SHP77 treated with DMSO at 0.1 percent for 48 hours (cell line): ENCODE measurements around the gene KPNA6.
A peak's percentile ranks its signal among the peaks of the same experiment; 100 is the strongest.

Source experiments
- DNase-seq: peaks from one replicate; lab custom pipeline; 2025; lab: John Stamatoyannopoulos, UW

KPNA6 gene

DNA sequence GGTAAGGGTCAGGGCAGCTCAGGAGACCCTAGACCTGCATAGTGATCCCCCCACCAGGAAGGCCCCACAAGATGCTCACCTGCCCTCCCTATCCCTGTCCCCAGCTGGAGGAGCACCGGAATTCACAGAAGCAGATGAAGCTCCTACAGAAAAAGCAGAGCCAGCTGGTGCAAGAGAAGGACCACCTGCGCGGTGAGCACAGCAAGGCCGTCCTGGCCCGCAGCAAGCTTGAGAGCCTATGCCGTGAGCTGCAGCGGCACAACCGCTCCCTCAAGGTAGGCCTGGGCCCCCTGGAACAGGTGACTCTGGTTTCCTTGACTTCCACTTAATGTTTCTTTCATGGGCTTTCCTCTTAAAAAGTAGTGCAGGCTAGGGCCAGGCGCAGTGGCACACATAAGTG, 80.0 kb downstream of the KPNA6 start:
- no peak for DNase-seq

DNA sequence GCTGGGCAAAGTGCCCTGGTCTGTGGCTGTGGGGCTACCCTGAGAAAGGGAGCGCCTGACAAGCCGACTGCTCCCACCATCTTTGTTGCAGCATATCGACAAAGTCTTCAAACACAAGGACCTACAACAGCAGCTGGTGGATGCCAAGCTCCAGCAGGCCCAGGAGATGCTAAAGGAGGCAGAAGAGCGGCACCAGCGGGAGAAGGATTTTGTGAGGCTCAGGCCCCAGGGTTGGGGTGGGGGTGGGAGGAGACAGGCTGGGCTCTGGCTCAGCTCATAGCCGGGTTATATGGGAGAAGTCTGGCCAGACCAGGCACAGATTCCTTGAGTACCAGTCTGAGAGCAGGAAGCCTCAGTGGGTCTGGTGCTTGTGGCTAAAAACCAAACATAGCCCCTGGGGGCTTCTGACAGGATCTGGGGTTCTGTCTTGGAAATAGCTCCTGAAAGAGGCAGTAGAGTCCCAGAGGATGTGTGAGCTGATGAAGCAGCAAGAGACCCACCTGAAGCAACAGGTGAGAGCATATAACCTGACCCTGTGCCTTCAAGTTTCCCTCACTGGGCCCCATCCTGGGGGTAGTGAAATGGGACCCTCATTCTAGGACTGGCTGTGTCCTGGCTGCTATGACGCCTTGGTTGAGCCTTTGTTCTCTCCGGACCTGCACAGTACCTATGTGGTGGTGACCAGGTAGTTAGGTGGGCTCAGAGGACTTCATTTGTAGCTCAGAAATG, 84.5 kb downstream of the KPNA6 start:
- no peak for DNase-seq

DNA sequence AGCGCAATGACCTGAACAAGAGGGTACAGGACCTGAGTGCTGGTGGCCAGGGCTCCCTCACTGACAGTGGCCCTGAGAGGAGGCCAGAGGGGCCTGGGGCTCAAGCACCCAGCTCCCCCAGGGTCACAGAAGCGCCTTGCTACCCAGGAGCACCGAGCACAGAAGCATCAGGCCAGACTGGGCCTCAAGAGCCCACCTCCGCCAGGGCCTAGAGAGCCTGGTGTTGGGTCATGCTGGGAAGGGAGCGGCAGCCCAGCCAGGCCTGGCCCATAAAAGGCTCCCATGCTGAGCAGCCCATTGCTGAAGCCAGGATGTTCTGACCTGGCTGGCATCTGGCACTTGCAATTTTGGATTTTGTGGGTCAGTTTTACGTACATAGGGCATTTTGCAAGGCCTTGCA, 87.1 kb downstream of the KPNA6 start:
- no peak for DNase-seq

DNA sequence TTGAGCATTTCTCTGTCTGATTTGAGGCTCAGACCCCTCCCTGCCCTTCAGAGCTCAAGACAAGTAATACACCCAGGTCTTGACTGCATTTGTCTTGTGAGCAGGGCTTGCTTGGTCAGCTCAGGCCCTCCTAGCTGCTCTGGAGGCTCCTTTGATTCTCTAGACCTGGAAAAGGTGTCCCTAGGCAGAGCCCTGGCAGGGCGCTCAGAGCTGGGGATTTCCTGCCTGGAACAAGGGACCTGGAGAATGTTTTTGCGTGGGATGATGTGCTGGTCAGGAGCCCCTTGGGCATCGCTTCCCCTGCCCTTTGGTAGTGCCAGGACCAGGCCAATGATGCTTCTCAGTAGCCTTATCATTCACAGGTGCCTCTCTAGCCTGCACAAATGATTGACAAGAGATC, 87.7 kb downstream of the KPNA6 start:
- no peak for DNase-seq

DNA sequence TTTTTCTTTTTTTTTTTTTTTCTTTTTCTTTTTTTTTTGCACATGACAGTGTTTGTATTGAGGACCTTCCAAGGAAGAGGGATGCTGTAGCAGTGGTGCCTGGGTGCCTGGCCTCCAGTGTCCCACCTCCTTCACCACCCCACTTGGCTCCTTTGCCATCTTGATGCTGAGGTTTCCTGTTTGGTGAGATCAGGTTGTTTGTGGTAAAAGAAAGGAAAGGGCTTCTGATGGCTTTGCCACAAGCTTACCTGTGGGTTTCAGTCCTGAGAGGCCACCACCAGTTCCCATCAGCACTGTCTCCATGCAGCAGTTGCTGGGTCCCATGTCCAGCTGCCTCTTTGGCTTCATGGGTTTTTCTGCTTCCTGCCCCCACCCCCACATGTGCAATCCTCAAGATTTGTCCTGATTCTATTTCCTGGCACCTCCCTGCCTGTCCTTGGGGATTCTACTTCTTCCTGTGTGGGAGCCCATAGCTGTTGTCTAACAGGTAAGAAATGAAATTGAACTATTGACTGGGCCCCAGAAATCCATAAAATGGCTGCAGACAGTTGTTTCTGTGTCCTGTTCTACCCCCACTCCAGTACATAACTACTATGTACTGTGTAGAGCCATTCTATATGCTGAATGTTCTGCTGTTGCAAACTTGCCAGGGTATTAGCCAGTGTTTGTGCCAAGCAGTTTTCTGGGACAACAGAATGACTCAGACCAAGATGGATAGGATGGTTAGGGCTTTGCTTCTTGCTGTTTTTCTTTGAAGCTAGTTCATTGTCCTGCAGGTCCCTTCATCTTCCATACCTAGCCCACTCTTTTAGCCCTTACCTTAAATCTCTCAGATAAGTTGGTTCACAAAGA, 88.3 kb downstream of the KPNA6 start:
- no peak for DNase-seq

DNA sequence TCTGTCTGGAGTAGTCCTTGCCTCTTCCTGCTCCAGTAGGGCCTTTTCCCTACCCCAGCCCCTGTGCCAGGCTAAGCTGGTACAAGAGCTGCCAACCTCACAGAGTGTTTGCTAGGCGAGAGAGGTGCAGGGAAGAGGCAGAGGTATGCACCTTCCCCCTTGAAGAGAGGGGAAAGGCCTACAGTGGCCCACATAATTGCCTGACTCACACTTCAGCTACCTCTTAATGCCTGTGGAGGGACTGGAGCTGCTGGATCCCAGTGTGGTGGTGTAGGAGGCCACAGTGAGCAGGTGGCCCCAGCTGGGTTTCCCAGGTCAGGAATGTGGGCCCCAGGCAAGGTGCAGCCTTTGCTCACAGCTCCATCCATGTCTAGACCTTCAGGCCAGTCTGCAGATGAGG, 89.2 kb downstream of the KPNA6 start:
- DNase-seq: no peak

DNA sequence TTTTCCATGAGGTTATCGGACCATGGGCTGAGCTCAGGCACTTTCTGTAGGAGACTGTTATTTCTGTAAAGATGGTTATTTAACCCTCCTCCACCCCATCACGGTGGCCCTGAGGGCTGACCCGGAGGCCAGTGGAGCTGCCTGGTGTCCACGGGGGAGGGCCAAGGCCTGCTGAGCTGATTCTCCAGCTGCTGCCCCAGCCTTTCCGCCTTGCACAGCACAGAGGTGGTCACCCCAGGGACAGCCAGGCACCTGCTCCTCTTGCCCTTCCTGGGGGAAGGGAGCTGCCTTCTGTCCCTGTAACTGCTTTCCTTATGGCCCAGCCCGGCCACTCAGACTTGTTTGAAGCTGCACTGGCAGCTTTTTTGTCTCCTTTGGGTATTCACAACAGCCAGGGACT, 90.0 kb downstream of the KPNA6 start:
- DNase-seq: no peak

DNA sequence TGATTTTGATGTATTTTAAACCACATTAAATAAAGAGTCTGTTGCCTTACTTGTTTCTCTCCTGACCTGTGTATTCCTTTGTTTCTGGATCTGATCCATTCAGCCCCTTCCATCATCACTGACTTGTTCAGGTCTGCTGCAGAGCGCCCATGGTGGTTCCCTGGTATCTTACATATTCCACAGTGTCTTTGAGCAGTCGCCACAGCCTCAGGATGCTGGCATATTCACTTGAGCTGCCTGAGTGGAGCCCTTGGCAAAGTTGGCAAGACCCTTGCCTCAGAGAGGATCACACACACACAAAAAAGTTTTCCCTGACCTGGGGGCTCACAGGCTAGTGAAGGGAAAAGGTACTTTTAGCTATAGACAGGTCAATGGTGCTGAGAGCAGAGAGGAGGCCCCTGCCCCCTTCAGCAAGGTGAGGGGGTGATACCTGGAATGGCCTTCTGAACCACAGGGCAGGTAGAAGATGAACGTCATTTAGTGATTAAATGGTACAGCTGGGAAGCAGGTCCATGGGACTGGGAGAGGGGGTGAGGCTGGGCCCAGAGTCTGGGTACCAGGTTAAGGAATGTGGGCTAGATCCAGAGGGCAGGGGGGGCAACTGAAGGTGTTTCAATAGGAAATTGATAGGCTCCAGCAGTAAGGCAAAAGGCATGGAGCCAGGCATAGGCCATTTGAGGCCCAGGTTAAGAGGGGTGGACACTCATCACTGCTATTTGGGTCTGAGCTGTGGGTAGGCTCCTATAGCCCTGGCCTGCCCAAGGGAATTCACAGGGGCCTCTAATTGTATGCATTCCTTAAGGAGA, 90.6 kb downstream of the KPNA6 start:
- DNase-seq: no peak

DNA sequence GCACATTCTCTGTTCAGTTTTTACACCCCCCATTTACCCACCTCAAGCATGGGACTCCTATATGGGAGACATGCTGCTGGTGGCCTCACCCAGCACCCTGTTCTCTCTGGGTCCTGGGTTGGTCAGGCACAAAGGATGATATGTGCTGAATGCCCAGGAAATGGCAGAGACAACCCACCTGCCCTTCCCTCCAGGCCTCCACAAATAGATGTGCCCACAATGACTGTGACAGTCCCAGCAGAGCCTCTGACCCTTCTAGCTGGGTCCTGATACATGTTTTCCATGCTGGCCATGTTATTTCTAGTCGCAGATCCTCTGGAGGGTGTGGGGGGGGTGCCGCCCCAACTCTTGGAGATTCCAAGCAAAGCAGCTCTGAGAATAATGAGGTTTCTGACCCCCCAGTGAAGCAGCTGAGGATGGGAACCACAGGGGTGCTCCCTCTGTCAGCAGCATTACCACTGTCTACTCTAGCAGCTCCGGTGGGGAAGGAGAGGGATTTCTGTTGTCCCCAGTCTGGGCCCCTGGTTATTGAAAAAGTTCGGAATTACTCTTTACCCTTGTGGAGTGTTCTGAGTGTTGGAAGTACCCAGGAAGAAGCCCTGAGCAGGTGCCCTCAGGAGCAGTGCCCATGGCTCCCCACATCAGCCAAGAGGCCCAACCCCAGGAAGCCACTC, 91.3 kb downstream of the KPNA6 start:
- no peak for DNase-seq

DNA sequence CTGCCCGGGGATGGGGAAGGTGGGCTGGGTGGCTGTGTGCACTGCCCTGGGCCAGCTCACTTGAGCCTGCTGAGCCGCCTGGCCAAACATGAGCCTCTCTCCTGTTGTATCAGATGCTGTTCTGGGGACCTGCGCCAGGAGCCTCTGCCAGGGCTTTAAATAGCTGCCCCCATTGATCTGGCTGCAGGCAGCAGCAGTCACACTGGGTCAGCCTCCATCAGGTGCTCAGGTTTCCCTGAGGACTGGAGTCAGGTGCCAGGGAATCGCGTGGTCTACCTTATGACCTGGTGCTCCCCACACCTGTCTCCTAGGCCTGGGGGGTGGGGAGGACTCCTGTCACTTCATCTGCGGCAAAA, 91.8 kb downstream of the KPNA6 start:
- DNase-seq: no peak

DNA sequence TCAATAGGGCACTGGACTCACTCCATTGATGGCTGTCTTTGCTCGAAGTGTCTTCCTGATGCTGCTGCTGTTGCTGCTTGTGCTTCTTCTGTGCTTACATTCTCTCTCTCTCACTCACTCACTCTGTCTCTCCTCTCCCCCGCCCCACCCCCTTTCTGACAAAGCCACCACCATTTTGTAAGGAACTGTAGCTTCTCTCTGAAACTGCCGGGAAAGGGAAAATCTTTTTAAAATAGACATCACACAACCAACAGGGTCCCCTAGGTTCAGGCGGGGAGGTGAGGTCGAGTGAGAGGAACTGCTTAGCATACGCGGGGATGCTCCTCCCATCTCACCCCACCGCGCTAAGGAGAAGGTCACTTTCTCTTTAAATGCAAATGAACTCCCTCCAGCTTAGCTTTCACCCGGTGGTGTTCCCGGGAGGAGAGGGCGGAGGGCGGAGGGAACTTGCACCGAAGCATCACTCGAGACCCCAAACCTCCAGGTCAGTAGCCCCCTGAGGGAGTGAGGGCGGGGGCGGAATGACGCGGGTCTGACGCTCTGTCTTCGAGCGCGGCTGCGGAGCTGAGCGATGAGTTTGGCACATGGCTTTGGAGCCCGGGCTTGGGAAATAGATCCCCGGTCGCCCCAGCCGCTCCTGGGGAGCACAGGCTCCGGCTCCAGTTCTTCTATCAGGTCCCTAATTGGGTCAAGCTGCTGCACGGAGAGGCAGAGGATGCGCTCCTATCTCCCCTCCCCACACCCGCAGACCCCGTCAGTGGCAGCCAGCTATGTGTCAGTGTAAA, 92.6 kb downstream of the KPNA6 start, which contains the start of gene CCDC28B:
TSS of gene CCDC28B (plus strand) at position 370 of the 785 bp plus-strand sequence. CDS start 1,341 bp downstream, outside the sequence.
- peak; percentile 36 for DNase-seq

DNA sequence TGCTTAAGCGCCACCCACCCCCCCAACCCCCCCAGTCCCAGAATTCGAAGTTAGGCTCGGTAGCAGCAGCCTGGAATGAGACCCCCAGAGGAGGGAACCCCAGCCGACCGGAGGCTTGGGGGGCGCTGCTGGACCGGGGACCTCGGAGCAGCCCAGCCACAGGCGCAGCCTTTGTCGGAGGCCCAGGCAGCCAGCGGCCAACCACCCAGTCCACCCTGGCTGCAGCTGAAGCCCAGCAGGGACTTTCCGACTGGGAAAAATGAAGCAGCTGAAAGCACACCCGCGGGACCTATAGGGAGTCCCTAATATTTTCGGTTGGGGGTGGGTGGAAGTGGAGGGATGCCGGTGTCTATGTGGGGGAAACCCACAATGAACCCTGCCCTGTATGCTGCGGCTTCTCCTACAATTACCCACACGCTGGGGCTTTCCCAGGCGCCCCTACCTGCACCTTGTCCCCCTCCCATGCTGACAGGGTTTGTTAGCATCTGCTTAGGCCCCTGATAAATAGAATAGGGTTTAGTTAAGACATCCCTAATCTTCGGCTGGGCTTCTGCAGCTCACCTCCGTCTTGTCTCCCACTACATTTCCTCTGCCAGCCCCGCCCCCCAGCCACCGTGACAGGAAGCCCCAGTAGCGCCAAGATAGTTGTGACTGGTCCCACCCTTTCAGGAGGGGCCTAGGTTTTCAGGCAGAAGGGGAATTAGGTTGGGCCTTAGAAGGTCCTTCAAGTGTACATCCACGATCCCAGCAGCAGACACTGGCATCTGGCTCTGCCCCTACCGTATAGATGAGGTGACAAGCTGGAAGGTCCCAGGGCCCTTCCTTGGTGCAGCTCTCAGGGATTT, 93.4 kb downstream of the KPNA6 start:
- DNase-seq: no peak

DNA sequence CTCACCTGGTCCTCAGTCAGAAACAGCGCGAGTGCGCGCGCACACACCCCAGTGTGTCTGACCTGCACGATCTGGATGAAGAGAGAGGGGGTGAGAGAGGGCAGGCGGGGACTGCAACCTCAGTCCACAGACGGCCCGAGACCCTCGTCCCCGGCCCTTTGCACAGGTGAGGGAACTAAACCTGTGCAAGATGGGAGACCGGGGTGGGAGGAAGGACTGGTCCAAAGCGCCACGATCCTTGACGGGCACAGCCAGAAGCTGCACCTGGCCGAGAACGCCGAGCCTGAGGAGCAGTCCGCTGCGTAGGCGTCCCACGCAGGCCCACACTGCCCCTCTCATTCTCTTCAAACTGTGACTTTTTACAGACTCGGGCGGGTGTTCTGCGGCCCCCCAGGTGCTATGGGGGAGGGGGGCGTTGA, 97.1 kb downstream of the KPNA6 start:
- no peak for DNase-seq

DNA sequence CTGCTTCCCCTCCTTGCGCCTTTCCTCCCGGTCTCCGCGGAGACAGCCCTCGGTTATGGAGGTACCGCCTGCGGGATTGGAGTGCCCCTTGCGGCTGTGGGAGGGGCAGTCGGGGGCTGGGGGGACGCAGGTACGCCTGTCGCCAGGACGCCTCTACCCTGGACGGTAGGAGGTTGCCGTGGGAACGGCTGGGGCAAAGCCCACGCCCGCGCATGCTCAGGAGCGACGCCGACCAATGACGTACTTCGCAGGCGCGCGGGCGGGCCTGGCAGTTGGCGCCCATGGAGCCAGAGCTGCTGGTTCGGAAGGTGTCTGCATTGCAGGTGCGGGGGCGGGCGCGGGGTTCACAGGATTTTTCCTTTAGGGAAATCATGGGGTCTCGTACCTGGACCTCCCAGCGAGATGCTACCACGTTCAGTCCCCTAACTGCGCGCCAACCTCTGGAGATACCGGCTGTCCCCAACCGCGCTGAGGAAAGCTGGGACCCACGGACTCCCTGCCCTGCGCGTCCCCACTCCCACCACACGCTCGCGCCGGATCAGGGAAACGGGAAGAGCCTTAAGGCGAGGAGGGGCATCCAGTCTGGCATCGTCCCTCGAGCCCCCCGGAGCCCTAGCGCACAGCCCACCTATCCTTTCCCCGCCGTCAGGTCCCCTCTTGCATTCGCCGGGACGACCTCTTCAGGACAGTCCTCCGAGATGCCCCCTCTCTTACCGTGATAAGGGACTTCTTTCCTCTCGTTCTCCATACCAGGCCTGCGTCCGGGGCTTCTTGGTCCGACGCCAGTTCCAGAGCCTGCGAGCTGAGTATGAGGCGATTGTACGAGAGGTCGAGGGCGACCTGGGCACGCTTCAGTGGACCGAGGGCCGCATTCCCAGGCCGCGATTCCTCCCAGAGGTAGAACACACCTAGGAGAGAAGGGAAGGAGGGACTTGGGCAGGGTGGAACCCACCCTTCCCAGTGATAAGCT, 97.8 kb downstream of the KPNA6 start, which contains the start of gene IQCC:
TSS of gene IQCC (plus strand) at position 271 of the 970 bp plus-strand sequence. CDS start at position 282, 11 bp downstream.
- DNase-seq: peak; percentile 86

DNA sequence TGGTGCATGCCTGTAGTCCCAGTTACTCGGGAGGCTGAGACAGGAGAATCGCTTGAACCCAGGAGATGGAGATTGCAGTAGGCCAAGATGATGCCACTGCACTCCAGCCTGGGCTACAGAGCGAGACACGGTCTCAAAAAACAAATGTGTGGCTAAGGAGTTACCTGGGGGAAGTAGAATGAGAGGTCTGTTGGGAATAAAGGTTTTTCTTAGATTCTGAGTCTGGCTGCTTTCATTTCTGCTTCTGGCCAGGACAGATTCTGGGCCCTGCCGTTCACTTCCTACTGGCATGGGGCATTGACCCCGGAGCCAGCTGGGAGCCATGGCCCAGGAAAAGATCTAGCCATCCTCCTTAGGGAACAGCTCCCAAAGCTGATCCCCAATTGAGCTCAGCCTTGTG, 100.6 kb downstream of the KPNA6 start:
- no peak for DNase-seq

DNA sequence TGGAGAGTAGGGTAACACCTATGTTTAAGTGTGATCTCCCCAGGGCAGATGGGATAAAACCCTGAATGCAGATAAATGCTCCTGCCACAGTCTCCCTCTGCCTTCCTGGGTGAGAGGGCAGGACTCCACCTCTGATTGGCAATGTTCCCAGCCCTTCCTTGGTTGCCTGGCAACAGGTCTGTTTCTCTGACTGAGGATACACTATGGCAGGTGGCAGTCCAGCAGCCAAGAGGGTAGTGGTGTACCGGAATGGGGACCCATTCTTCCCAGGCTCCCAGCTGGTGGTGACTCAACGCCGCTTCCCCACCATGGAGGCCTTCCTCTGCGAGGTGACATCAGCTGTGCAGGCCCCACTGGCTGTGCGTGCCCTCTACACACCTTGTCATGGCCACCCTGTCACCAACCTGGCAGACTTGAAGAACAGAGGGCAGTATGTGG, 101.1 kb downstream of the KPNA6 start, which contains the start of gene DCDC2B:
TSS of gene DCDC2B (plus strand) at position 199 of the 438 bp plus-strand sequence. CDS start at position 204, 5 bp downstream.
- peak; percentile 93 for DNase-seq

DNA sequence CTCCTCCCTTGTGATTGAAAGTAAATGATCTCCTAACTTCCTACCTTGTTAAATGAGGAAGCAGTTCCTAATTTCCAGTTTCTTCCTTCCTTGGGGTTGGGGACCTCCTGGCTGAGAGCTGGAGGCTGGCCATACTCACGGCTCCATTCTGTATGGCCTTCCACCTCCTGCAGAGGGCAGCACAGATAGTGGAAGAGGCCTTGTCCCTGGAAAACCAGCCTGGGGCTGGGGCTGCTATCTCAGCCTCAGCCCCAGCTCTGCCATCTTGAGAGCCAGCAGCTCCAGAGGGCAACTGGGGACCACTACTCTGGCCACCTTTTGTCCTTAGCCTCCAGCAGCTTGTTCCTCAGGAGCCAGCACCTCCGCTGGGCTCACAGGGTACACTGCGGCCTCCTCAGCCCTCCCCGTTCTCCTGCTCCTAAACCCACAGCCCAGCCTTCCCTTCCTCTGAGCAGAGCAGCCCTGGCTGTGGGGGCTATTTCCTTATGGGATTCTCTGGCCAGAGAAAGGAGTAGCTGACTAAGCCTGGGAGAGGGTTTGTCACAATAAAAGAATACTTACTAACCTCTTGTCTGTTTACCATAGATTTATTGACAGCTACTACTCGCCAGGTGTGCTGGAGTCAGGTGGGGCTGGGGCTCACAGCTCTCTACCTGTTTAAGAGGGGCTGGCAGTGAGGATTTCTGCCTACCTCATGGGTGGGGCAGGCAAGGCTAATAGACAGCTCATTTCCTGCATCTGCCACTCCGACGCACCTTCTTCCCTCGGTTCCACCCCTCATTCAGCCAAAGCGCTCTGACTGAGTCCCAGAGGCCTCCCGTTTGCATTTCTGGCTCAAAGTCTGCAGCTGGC, 108.0 kb downstream of the KPNA6 start:
- peak; percentile 33 for DNase-seq

DNA sequence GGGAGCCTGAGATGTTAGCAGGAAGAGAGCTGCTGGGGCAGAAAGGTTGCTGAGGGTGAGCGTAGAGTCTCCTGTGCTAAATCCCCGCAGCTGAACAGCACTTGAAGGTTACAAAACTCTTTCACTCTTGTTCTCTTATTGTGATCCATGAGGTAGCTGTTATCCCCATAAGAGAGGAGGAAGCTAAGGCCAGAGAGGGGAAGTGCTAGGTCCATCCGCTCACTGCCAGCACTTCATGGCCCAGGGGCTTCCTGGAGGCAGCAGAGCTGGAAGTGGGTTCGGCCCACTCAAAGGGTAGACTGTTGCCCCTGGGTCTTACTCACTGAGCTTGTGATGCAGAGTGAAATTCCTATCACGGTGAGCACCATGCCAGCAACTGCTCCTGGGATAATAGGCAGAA, 108.7 kb downstream of the KPNA6 start:
- no peak for DNase-seq
